ENCODE results near the gene CARD18.
"Not testable (repeated sequence)": the region's sequence is repeated elsewhere in the genome, so short reads cannot be mapped to it uniquely, and the experiment has no call there.

The CARD18 gene

DNA sequence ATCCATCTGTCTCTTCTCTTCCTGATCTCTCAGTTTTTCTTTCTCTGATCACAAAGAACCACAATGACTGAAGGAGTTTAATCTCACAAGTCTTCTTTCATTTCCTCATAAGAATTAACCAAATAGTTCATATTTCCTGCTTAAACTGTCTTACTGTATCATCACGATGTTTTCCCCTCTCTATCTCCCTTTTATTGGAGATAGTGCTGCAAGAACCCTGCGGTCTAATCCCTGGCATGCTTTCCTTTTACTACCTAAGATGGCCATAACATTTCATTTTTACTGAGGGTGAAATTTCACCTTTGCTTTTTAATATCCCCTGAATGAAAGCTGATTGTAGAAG lies 28.9 kb downstream of the CARD18 start:
- H3K4me3 ChIP-seq (ENCODE audit: low read depth, low read length) = no peak overlapping the region
- no peaks in the 10 kb centered on the region for H3K36me3 ChIP-seq
- no peaks in the 10 kb centered on the region for H3K27me3 ChIP-seq (ENCODE audit: insufficient read depth, low read depth, severe bottlenecking)
- no peak for DNase-seq
- H3K9me3 ChIP-seq (ENCODE audit: severe bottlenecking) = no peaks in the 10 kb centered on the region
- H3K27ac ChIP-seq = no peak overlapping the region
- TF ChIP-seq, protein P1, sequence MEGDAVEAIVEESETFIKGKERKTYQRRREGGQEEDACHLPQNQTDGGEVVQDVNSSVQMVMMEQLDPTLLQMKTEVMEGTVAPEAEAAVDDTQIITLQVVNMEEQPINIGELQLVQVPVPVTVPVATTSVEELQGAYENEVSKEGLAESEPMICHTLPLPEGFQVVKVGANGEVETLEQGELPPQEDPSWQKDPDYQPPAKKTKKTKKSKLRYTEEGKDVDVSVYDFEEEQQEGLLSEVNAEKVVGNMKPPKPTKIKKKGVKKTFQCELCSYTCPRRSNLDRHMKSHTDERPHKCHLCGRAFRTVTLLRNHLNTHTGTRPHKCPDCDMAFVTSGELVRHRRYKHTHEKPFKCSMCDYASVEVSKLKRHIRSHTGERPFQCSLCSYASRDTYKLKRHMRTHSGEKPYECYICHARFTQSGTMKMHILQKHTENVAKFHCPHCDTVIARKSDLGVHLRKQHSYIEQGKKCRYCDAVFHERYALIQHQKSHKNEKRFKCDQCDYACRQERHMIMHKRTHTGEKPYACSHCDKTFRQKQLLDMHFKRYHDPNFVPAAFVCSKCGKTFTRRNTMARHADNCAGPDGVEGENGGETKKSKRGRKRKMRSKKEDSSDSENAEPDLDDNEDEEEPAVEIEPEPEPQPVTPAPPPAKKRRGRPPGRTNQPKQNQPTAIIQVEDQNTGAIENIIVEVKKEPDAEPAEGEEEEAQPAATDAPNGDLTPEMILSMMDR (IDR thresholded peaks at IDR 0.05; ENCODE audit: low read depth, low read length) = no peak

DNA sequence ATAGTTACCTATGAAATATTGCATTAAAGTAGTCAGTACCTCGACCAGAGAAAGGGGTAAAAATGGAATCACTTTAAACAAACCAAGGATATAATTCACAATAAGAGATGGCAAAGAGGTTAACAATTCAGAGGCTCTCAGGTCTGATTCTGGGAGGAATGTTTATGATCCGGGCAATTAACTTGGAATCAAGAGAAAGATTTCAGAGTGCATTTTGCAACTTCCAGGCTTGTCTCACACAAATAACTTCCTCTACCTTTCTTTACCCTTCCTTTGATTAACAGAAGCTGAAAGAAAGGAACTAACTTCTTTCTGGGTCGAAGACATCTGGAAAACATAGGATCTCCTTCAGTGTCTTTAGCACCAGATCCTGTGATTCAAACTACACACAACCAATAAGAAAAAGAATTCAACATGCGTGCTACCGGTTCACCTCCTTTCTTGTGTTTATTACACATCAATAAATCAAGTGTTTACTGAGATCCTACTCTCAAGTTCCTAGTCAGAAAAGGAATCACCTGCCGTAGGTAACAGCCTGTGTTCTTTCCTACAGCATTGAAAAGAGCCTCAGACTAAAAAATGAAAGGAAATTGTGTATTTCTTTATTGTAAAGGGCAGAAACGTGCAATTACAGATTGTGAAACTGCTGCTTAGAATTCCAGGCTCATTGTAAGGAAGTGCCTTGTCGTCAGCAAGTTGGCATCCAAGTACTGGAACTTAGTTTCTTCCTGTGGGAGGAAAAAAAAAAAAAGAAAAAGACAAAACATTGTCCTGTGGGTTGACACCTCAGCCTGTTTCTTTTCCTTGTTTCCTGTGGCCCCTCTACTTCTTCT lies 29.5 kb downstream of the CARD18 start:
- TF ChIP-seq, protein P1 (IDR thresholded peaks at IDR 0.05; ENCODE audit: low read depth, low read length) = no peak
- DNase-seq = no peak
- H3K36me3 ChIP-seq = no peaks in the 10 kb centered on the region

DNA sequence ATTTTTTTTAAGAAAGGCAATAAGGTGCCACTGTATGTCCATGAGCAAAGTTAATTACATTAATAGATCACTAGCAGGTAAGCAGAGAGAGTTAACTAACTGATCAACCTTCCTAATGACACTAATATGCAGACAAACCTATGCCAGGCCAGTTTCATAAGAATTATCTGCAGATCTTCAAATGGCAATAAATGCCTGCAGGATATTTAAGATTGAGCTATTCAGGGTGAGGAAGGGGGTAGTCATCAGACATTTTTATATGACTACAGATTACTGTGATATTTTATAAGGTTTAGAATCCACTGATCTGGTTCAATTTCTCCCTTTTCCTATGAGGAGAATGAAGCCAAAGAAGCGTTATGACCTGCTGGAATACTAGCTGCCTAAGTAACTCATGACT lies 30.2 kb downstream of the CARD18 start:
- H3K27ac ChIP-seq = no peak overlapping the region
- TF ChIP-seq, protein P1 (IDR thresholded peaks at IDR 0.05; ENCODE audit: low read depth, low read length) = no peak

More for the DNA sequence above, 29.5 kb downstream of the CARD18 start:
- no peak overlapping the region for H3K4me3 ChIP-seq (ENCODE audit: low read depth, low read length)
- no peaks in the 10 kb centered on the region for H3K27me3 ChIP-seq (ENCODE audit: insufficient read depth, low read depth, severe bottlenecking)
- no peaks in the 10 kb centered on the region for H3K9me3 ChIP-seq (ENCODE audit: severe bottlenecking)
- H3K27ac ChIP-seq = no peak overlapping the region

DNA sequence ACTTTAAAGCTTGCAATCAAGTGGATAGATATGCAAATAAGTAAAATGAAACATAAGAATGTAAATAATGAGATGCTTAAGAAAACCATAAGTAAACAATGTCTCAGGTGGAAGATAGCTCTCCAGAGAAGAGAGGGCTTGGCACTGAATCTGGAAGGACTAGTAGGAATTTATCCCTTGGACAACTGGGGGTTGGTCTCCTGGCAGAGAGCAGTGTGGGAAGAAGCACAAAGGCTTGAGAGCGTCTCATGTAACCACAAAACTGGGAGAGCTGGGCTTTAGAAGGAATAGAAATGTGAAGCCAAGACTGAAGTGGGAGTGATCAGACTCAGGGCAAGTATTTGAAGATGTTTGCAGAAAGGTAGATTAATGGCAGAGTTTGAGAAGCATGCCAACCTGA lies 31.3 kb downstream of the CARD18 start:
- no peaks in the 10 kb centered on the region for H3K27me3 ChIP-seq (ENCODE audit: insufficient read depth, low read depth, severe bottlenecking)
- H3K36me3 ChIP-seq = no peaks in the 10 kb centered on the region
- TF ChIP-seq, protein P1 (IDR thresholded peaks at IDR 0.05; ENCODE audit: low read depth, low read length) = no peak
- H3K27ac ChIP-seq = no peak overlapping the region
- H3K4me3 ChIP-seq (ENCODE audit: low read depth, low read length) = no peak overlapping the region
- H3K9me3 ChIP-seq (ENCODE audit: severe bottlenecking) = no peaks in the 10 kb centered on the region
- no peak for DNase-seq

More for the DNA sequence above, 30.2 kb downstream of the CARD18 start:
- Histone ChIP-seq H3K9me3 (ENCODE audit: severe bottlenecking) (no peaks in the 10 kb centered on the region), H3K36me3 (no peaks in the 10 kb centered on the region), H3K4me3 (ENCODE audit: low read depth, low read length) (no peak overlapping the region), H3K27me3 (ENCODE audit: insufficient read depth, low read depth, severe bottlenecking) (no peaks in the 10 kb centered on the region)
- no peak for DNase-seq

DNA sequence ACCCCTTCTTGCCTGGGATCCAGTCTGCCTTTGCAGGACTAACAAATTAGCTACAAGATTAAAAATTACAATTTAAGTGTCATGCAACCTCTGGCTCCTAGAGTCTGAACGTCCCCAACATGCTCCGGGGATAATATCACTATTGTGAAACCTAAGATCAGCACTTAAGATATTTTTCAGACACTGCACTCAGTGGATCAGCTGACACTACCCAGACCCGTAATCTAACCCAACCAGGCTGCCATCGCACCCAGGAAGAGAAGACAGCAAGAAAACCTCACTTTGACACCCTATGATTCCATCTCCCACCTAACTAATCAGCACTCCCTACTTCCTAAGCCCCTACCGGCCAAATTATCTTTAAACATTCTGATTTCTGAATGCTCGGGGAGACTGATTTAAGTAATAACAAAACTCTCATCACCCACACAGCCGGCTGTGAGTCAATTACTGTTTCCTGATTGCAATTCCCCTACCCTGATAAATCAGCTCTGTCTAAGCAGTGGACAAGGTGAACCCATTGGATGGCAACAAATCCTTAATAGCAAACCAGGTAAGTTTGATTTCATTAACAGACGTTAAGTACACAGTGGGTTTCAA lies 32.2 kb downstream of the CARD18 start:
- not testable (repeated sequence) for H3K36me3 ChIP-seq; H3K27me3 ChIP-seq (ENCODE audit: insufficient read depth, low read depth, severe bottlenecking); H3K4me3 ChIP-seq (ENCODE audit: low read depth, low read length); DNase-seq; H3K9me3 ChIP-seq (ENCODE audit: severe bottlenecking); H3K27ac ChIP-seq

DNA sequence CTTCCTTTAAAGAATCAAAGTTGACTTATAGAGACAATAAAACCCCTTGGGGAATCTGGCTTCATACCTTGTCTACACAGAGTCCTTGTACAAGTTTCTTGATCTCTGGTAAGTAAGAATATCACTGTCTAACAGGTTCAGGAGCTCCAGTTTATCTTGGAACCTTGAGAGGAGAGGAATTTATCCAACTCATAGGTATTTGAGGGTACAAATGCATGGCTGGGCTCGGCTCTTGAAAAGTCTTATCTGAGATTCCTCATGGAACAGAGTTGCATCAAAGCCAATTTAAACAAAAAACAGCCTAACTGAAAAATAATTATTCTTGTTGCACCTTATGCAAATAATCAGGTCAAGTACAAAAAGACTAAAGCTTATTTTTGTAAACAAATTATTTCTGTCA lies 33.4 kb downstream of the CARD18 start:
- TF ChIP-seq, protein P1 (IDR thresholded peaks at IDR 0.05; ENCODE audit: low read depth, low read length) = no peak
- H3K36me3 ChIP-seq = no peaks in the 10 kb centered on the region
- H3K27me3 ChIP-seq (ENCODE audit: insufficient read depth, low read depth, severe bottlenecking) = no peaks in the 10 kb centered on the region

More for the DNA sequence above, 33.4 kb downstream of the CARD18 start:
- no peak overlapping the region for H3K27ac ChIP-seq
- no peak overlapping the region for H3K4me3 ChIP-seq (ENCODE audit: low read depth, low read length)
- H3K9me3 ChIP-seq (ENCODE audit: severe bottlenecking) = no peaks in the 10 kb centered on the region
- no peak for DNase-seq

Measured in WERI-Rb-1 (cell line).